GM23338 (cell line): ENCODE measurements around the gene ZBTB9. TPM values are rescaled to one million over a fixed set of nuclear protein-coding genes. Genes with fewer than 3 reads are reported as not detected.

Experiments used
- ATAC-seq: fragments of 200-7000 bp; cut with Tn5 transposase; 3 replicates; pipeline ENCODE4 v1.9.1; 2020
- DNase-seq: peaks from one replicate; pipeline ENCODE4 v3.0.0-alpha.2; 2015; ENCODE audit warnings: low spot score
- H2AFZ ChIP-seq: fragments of 200-600 bp; sonication (generic); 2 replicates; pipeline ENCODE4 v1.8.0; 2016; ENCODE audit warnings: antibody characterized with exemption, mild to moderate bottlenecking, moderate library complexity
- H3F3A ChIP-seq: fragments of 200-600 bp; sonication (generic); replicated peaks from 2 replicates; pipeline ENCODE4 v1.8.0; 2017; ENCODE audit warnings: antibody characterized with exemption, mixed run types, low read depth
- H3K27ac ChIP-seq: fragments of 200-600 bp; sonication (generic); 2 replicates; pipeline ENCODE4 v1.6.1; 2016; ENCODE audit warnings: low read depth
- H3K27me3 ChIP-seq: fragments of 200-600 bp; sonication (generic); 2 replicates; pipeline ENCODE4 v1.8.0; 2016; ENCODE audit warnings: mild to moderate bottlenecking, mixed run types, moderate library complexity; ENCODE audit not compliant: insufficient read depth
- H3K36me3 ChIP-seq: fragments of 200-600 bp; sonication (generic); 2 replicates; pipeline ENCODE4 v1.8.0; 2016; ENCODE audit warnings: mild to moderate bottlenecking; ENCODE audit not compliant: insufficient read depth
- H3K4me1 ChIP-seq: fragments of 200-600 bp; sonication (generic); 2 replicates; pipeline ENCODE4 v1.8.0; 2016; ENCODE audit warnings: mild to moderate bottlenecking, moderate library complexity; ENCODE audit not compliant: insufficient read depth
- H3K4me2 ChIP-seq: fragments of 200-600 bp; sonication (generic); 2 replicates; pipeline ENCODE4 v1.7.1; 2017; ENCODE audit warnings: mixed run types
- H3K4me3 ChIP-seq: fragments of 200-600 bp; sonication (generic); 2 replicates; pipeline ENCODE4 v1.6.1; 2016; ENCODE audit warnings: mixed run types
- H3K79me2 ChIP-seq: fragments of 200-600 bp; sonication (generic); replicated peaks from 2 replicates; pipeline ENCODE4 v1.8.0; 2017; ENCODE audit warnings: mild to moderate bottlenecking; ENCODE audit not compliant: insufficient read depth
- H3K9me2 ChIP-seq: fragments of 200-600 bp; sonication (generic); 2 replicates; pipeline ENCODE4 v1.8.0; 2017; ENCODE audit not compliant: insufficient read depth
- H4K20me1 ChIP-seq: fragments of 200-600 bp; sonication (generic); replicated peaks from 2 replicates; pipeline ENCODE4 v1.8.0; 2017; ENCODE audit warnings: mild to moderate bottlenecking; ENCODE audit not compliant: insufficient read depth
- H3K27ac Mint-ChIP-seq: 2 replicates; pipeline ENCODE4 v1.8.0; 2020; ENCODE audit warnings: inconsistent platforms, mild to moderate bottlenecking, moderate library complexity, mixed read lengths
- H3K27me3 Mint-ChIP-seq: 3 replicates; pipeline ENCODE4 v1.8.0; 2022; ENCODE audit warnings: low read depth, mild to moderate bottlenecking, moderate library complexity, mixed read lengths, inconsistent platforms; ENCODE audit not compliant: insufficient read depth, poor library complexity
- H3K36me3 Mint-ChIP-seq: 3 replicates; pipeline ENCODE4 v1.8.0; 2021; ENCODE audit warnings: low read depth, mild to moderate bottlenecking, inconsistent platforms, moderate library complexity, mixed read lengths
- H3K4me1 Mint-ChIP-seq: 3 replicates; pipeline ENCODE4 v1.8.0; 2020; ENCODE audit warnings: mild to moderate bottlenecking, inconsistent platforms, mixed read lengths
- H3K4me3 Mint-ChIP-seq: 3 replicates; pipeline ENCODE4 v1.8.0; 2021; ENCODE audit warnings: moderate library complexity, mild to moderate bottlenecking, inconsistent platforms, mixed read lengths
- H3K9me3 Mint-ChIP-seq: 3 replicates; pipeline ENCODE4 v1.8.0; 2020; ENCODE audit warnings: moderate library complexity, mild to moderate bottlenecking, inconsistent platforms, mixed read lengths
- CREB1 ChIP-seq: fragments of 250-450 bp; sonication (Bioruptor Pico); IDR thresholded peaks from 2 replicates; pipeline ENCODE4 v1.5.0; 2020; ENCODE audit warnings: low read depth, mild to moderate bottlenecking, moderate library complexity
- EZH2 ChIP-seq: fragments of 200-600 bp; sonication (generic); IDR thresholded peaks from one replicate; pipeline ENCODE4 v1.8.0; 2017; ENCODE audit warnings: antibody characterized with exemption, mild to moderate bottlenecking, low read depth; ENCODE audit not compliant: unreplicated experiment
- EZH2phosphoT487 ChIP-seq: fragments of 200-600 bp; sonication (generic); IDR thresholded peaks from one replicate; pipeline ENCODE4 v1.8.1; 2018; ENCODE audit warnings: antibody characterized with exemption; ENCODE audit not compliant: unreplicated experiment
- JUNB ChIP-seq: IDR thresholded peaks from one replicate; pipeline ENCODE4 v1.6.1; 2016; ENCODE audit warnings: antibody characterized with exemption; ENCODE audit not compliant: unreplicated experiment
- NANOG ChIP-seq: IDR thresholded peaks from 2 replicates; pipeline ENCODE4 v1.6.1; 2016; ENCODE audit warnings: antibody characterized with exemption, borderline replicate concordance
- POLR2AphosphoS5 ChIP-seq: IDR thresholded peaks from 2 replicates; pipeline ENCODE4 v1.6.1; 2016; ENCODE audit warnings: antibody characterized with exemption, low read depth
- STAT1 ChIP-seq: IDR thresholded peaks from one replicate; pipeline ENCODE4 v1.6.1; 2016; ENCODE audit warnings: antibody characterized with exemption; ENCODE audit not compliant: unreplicated experiment
- ZNF114 ChIP-seq: fragments of 250-450 bp; sonication (Bioruptor Pico); IDR thresholded peaks from 2 replicates; pipeline ENCODE4 v1.5.0; 2020; ENCODE audit warnings: mild to moderate bottlenecking, moderate library complexity
- ZNF331 ChIP-seq: fragments of 250-450 bp; sonication (Bioruptor Pico); IDR thresholded peaks from 2 replicates; pipeline ENCODE4 v1.5.0; 2020; ENCODE audit warnings: low read depth, mild to moderate bottlenecking, moderate library complexity
- polyA plus RNA-seq: library from polyadenylated mRNA; unstranded; fragments of >200 nt; fragmentation: Nextera tagmentation; extraction: Ambion mirVana; gene quantifications from 2 replicates; pipeline ENCODE4 v1.2.1, GENCODE V29; 2016
- total RNA-seq: library from RNA; depleted of rRNA; stranded (reverse); fragments of >200 nt; shearing (Covaris generic); gene quantifications from 2 replicates; pipeline ENCODE4 v1.2.3, GENCODE V29; 2014
- TF ChIP-seq, protein P1 (sequence below): IDR thresholded peaks from 2 replicates; pipeline ENCODE4 v1.6.1; 2016; ENCODE audit warnings: antibody characterized with exemption
- TF ChIP-seq, protein P2 (sequence below): IDR thresholded peaks from one replicate; pipeline ENCODE4 v1.6.1; 2018; ENCODE audit warnings: antibody characterized with exemption; ENCODE audit not compliant: unreplicated experiment
- TF ChIP-seq, protein P3 (sequence below), 2 experiments: fragments of 200-600 bp in 1 of 2; sonication (generic) in 1 of 2; conservative IDR thresholded peaks; 2 replicates each; pipeline versions ENCODE4 v1.5.1 to v1.6.1; 2016 to 2017; ENCODE audit warnings: antibody characterized with exemption in 2 of 2, low read depth in 2 of 2, mild to moderate bottlenecking in 2 of 2, moderate library complexity in 1 of 2
- TF ChIP-seq, protein P4 (sequence below): fragments of 250-450 bp; sonication (Bioruptor Pico); IDR thresholded peaks from 2 replicates; pipeline ENCODE4 v1.5.0; 2020; ENCODE audit warnings: mild to moderate bottlenecking, moderate library complexity

Gene ZBTB9
- total and polyA plus RNA-seq, 2 experiments from 2014 or later, result 13.5 to 17.9 TPM

DNA sequence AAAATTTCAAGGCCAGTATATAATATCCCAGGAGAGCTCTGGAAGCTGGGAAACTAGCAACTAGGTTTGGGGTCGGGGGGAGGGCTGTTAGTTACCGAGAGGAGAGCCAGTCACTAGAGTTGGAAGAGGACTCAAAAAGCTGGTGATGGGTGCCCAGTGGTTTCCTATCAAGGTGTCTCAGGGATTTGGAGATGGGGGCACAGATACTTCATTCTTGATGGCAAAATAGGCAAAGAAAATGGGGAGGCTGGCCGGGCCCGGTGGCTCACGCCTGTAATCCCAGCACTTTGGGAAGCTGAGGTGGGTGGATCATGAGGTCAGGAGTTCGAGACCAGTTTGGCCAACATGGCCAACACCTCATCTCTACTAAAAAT, 42.8 kb upstream of the ZBTB9 start:
- Histone ChIP-seq H3K36me3 (peaks cover 26% of the 10 kb centered on the region; the same call in 1 of the 2 replicates), H3K79me2 (peaks cover 33% of the 10 kb centered on the region)

More for the DNA sequence above, 42.8 kb upstream of the ZBTB9 start:
- DNase-seq (no peak), ATAC-seq (no peak)
- Histone ChIP-seq H3K27me3 (no peaks in the 10 kb centered on the region), H2AFZ (no peak overlapping the region), H3F3A (peaks cover 23% of the 10 kb centered on the region), H3K4me3 (peak overlapping the region; percentile 81), H4K20me1 (peaks cover 18% of the 10 kb centered on the region), H3K4me1 (peaks cover 33% of the 10 kb centered on the region), H3K9me2 (no peaks in the 10 kb centered on the region), H3K4me2 (peak overlapping the region; percentile 96), H3K27ac (no peak overlapping the region)
- no peaks in the 10 kb centered on the region for H3K9me3 Mint-ChIP-seq
- peak overlapping the region; percentile 77 for H3K4me3 Mint-ChIP-seq
- H3K36me3 Mint-ChIP-seq, result peaks cover 60% of the 10 kb centered on the region
- peaks cover 50% of the 10 kb centered on the region for H3K4me1 Mint-ChIP-seq
- peak overlapping the region; percentile 74 for H3K27ac Mint-ChIP-seq
- TF ChIP-seq, protein P1, sequence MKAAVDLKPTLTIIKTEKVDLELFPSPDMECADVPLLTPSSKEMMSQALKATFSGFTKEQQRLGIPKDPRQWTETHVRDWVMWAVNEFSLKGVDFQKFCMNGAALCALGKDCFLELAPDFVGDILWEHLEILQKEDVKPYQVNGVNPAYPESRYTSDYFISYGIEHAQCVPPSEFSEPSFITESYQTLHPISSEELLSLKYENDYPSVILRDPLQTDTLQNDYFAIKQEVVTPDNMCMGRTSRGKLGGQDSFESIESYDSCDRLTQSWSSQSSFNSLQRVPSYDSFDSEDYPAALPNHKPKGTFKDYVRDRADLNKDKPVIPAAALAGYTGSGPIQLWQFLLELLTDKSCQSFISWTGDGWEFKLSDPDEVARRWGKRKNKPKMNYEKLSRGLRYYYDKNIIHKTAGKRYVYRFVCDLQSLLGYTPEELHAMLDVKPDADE, result no peak
- TF ChIP-seq NANOG (no peak), ZNF114 (CRISPR knock-in tag) (no peak), EZH2 (no peak), POLR2AphosphoS5 (no peak), STAT1 (no peak), CREB1 (CRISPR knock-in tag) (no peak), ZNF331 (CRISPR knock-in tag) (no peak), JUNB (no peak), EZH2phosphoT487 (no peak)
- TF ChIP-seq, protein P2, sequence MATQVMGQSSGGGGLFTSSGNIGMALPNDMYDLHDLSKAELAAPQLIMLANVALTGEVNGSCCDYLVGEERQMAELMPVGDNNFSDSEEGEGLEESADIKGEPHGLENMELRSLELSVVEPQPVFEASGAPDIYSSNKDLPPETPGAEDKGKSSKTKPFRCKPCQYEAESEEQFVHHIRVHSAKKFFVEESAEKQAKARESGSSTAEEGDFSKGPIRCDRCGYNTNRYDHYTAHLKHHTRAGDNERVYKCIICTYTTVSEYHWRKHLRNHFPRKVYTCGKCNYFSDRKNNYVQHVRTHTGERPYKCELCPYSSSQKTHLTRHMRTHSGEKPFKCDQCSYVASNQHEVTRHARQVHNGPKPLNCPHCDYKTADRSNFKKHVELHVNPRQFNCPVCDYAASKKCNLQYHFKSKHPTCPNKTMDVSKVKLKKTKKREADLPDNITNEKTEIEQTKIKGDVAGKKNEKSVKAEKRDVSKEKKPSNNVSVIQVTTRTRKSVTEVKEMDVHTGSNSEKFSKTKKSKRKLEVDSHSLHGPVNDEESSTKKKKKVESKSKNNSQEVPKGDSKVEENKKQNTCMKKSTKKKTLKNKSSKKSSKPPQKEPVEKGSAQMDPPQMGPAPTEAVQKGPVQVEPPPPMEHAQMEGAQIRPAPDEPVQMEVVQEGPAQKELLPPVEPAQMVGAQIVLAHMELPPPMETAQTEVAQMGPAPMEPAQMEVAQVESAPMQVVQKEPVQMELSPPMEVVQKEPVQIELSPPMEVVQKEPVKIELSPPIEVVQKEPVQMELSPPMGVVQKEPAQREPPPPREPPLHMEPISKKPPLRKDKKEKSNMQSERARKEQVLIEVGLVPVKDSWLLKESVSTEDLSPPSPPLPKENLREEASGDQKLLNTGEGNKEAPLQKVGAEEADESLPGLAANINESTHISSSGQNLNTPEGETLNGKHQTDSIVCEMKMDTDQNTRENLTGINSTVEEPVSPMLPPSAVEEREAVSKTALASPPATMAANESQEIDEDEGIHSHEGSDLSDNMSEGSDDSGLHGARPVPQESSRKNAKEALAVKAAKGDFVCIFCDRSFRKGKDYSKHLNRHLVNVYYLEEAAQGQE, result no peak
- TF ChIP-seq, protein P3, sequence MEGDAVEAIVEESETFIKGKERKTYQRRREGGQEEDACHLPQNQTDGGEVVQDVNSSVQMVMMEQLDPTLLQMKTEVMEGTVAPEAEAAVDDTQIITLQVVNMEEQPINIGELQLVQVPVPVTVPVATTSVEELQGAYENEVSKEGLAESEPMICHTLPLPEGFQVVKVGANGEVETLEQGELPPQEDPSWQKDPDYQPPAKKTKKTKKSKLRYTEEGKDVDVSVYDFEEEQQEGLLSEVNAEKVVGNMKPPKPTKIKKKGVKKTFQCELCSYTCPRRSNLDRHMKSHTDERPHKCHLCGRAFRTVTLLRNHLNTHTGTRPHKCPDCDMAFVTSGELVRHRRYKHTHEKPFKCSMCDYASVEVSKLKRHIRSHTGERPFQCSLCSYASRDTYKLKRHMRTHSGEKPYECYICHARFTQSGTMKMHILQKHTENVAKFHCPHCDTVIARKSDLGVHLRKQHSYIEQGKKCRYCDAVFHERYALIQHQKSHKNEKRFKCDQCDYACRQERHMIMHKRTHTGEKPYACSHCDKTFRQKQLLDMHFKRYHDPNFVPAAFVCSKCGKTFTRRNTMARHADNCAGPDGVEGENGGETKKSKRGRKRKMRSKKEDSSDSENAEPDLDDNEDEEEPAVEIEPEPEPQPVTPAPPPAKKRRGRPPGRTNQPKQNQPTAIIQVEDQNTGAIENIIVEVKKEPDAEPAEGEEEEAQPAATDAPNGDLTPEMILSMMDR (conservative IDR thresholded peaks at IDR 0.05; ENCODE audit: low read depth in 2 of 2), result no peak
- TF ChIP-seq, protein P4, sequence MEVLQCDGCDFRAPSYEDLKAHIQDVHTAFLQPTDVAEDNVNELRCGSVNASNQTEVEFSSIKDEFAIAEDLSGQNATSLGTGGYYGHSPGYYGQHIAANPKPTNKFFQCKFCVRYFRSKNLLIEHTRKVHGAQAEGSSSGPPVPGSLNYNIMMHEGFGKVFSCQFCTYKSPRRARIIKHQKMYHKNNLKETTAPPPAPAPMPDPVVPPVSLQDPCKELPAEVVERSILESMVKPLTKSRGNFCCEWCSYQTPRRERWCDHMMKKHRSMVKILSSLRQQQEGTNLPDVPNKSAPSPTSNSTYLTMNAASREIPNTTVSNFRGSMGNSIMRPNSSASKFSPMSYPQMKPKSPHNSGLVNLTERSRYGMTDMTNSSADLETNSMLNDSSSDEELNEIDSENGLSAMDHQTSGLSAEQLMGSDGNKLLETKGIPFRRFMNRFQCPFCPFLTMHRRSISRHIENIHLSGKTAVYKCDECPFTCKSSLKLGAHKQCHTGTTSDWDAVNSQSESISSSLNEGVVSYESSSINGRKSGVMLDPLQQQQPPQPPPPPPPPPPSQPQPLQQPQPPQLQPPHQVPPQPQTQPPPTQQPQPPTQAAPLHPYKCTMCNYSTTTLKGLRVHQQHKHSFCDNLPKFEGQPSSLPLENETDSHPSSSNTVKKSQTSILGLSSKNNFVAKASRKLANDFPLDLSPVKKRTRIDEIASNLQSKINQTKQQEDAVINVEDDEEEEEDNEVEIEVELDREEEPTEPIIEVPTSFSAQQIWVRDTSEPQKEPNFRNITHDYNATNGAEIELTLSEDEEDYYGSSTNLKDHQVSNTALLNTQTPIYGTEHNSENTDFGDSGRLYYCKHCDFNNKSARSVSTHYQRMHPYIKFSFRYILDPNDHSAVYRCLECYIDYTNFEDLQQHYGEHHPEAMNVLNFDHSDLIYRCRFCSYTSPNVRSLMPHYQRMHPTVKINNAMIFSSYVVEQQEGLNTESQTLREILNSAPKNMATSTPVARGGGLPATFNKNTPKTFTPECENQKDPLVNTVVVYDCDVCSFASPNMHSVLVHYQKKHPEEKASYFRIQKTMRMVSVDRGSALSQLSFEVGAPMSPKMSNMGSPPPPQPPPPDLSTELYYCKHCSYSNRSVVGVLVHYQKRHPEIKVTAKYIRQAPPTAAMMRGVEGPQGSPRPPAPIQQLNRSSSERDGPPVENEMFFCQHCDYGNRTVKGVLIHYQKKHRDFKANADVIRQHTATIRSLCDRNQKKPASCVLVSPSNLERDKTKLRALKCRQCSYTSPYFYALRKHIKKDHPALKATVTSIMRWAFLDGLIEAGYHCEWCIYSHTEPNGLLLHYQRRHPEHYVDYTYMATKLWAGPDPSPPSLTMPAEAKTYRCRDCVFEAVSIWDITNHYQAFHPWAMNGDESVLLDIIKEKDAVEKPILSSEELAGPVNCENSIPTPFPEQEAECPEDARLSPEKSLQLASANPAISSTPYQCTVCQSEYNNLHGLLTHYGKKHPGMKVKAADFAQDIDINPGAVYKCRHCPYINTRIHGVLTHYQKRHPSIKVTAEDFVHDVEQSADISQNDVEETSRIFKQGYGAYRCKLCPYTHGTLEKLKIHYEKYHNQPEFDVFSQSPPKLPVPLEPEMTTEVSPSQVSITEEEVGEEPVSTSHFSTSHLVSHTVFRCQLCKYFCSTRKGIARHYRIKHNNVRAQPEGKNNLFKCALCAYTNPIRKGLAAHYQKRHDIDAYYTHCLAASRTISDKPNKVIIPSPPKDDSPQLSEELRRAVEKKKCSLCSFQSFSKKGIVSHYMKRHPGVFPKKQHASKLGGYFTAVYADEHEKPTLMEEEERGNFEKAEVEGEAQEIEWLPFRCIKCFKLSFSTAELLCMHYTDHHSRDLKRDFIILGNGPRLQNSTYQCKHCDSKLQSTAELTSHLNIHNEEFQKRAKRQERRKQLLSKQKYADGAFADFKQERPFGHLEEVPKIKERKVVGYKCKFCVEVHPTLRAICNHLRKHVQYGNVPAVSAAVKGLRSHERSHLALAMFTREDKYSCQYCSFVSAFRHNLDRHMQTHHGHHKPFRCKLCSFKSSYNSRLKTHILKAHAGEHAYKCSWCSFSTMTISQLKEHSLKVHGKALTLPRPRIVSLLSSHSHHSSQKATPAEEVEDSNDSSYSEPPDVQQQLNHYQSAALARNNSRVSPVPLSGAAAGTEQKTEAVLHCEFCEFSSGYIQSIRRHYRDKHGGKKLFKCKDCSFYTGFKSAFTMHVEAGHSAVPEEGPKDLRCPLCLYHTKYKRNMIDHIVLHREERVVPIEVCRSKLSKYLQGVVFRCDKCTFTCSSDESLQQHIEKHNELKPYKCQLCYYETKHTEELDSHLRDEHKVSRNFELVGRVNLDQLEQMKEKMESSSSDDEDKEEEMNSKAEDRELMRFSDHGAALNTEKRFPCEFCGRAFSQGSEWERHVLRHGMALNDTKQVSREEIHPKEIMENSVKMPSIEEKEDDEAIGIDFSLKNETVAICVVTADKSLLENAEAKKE (CRISPR knock-in tag), result no peak
- H3K27me3 Mint-ChIP-seq, result peaks cover 19% of the 10 kb centered on the region
